CD4-positive, alpha-beta T cell treated with Interleukin-17A for 1 hour (primary cell): Measurements from ENCODE around the gene AP1G1.
"Not testable (repeated sequence)": the region's sequence is repeated elsewhere in the genome, so short reads cannot be mapped to it uniquely, and the experiment has no call there.

Experiments
- DNase-seq: peaks from one replicate; pipeline ENCODE4 v3.0.0-alpha.2; 2020

The AP1G1 gene

DNA sequence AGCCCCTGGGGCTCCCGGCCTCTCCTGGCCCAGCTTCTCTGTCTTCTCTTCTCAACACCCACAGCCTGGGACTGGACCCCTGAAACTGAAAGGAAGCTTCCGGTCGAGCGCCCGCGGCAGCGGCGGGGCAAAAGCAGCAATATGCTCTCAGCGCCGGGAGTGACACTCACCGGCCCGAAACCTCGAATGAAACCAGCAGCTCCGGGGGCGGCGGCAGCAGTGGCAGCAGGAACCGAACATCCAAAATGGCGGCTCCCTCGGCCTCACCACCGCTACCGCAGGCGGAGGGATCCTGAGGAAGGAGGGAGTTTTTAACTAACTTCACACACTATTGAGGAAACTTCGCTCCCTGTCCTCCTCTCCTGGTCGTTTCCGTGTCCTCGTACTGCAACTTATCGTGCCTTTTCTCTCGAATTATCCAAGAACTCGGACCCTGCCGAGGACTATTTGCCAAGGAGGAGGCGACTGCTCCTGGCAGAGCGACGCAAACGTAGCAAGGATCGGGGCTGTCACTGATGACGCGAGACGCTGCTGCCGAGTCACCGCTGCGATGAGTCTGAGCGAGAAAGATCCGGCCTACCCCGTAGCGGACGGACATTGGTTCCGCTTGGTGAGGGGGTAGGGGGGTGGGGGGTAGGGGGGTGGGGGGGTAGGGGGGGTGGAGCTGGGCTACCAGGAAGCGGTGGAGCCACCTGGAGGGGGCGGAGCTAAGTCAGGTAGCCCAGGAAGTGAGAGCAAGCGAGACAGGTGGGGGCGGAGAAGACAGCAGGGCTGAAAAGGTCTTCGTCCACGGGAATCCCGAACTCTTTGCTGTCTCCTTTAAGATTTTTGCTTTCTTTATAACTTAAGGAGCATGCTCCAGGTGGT lies at the start of gene AP1G1:
Gene AP1G1, minus strand, starts transcription at position 242 of the 867 bp plus-strand sequence. CDS start 19,355 bp downstream, outside the sequence.
- peak; percentile 98 for DNase-seq

DNA sequence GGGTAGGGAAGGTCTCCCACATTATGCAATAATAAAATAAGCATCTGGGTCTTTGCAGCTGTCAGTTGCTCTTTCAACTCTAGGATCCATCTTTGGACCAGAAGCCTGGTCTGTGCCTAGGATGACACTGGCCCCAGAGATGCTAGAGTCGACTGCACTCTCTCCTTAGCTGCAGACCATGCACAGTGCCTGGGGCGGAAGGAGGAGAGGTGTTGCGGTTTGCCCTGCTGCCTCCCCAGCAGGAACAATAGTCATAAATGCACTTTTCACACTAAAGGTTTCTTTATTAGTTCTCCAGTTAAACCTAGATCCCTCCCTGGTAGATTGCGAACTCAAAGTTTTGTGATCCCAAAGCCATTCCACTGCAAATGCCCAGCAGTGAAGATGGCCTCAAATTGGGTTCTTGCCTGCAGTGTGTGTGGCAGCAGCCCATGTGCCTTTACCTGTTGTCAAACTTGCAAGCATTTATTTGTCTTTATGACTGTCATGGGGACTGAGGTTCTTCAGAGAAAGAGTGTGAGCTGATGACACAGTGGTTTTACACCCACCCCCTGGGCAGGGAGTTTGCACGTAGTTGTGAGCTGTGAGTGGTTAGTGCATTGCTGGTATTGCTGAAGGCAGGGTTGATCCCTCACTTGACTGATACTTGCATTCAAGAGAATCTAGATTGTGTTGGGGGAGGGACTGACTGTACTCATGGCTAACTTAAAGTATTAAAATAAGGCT lies 47.5 kb upstream of the AP1G1 start:
- DNase-seq = peak; percentile 53

DNA sequence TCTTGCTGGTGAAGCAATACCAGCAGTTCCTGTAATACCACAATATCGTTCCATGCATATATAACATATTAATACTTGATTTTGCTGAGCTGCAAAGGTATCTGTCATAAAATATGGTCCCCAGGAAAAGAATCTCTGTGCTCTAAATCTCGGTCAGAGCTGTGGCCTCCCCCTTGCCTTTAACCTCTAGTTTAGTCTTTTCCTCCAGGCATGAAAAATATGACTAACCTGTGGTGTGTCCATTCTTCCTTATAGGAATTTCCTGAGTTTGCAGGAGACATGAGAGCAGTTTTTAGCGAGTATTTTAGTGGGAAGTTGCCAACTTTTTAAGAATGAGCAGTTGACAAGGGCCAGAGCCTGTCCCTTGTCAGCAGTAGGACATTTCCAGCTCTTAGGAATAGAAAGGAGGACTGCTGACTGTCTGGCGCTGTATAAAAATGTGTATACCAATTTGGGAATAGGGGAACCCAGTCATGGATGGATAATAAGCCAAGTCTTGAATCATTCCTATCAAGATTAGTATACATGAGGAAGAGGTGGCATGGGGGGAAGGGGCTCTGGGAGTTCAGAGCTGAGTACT lies 45.8 kb upstream of the AP1G1 start:
- DNase-seq = no peak

DNA sequence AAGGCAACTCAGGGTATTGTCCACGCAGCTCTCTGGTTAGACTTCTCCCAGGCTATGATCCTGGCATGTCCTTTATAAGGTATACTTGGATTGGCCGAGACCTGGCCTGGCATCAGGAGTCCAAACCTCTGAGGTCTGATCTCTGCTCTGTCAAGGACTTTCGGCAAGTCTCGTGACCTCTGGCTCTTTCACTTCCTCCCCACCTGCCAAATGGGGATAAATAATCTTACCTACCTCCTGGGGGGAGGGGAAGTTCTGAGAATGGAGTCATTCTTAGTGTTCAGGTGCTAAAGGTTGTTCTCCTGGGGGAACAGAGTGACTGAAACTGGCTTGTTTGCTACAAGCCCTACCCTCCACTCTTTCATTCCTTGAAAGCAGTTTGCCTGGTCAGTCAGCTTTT lies 44.8 kb upstream of the AP1G1 start:
- no peak for DNase-seq

DNA sequence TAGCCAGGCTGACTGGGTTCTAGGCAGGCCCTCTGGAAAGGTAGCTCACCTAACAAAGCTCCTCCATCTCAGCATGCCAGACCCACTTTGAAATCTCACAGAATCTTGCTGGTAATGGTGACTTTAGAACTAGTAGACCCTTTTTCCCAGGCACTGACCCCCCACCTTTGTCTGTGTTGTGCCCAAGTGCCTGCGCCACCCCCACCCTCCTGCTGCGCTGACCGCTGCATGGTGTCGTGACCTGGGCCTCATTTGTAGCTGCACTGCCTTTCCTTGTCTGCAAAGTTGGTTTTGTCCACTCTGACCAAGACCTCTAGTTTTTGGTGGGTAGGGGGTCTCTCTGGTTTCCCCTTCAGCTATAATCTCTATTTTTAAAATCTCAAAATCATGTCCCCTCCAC lies 43.9 kb upstream of the AP1G1 start:
- no peak for DNase-seq

DNA sequence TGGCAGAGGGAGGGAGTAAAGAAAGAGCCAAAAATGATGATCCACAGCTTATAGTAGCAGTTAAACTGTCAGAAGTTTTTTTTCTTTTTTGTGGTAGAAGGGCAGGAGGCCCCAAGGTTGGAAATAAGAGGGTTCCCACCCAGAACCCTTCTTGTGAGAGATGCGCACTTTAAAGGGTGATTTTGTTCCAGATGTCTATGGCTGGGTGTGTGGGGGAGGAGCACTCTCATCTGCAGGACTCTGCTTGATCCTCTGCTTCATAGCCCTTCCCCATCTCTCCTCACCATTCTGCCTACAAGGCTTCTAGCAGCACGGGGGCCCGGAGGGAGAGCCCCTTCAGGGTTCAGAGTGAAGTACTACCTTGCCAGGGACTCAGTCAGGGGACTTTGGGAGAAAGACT lies 43.5 kb upstream of the AP1G1 start:
- no peak for DNase-seq

DNA sequence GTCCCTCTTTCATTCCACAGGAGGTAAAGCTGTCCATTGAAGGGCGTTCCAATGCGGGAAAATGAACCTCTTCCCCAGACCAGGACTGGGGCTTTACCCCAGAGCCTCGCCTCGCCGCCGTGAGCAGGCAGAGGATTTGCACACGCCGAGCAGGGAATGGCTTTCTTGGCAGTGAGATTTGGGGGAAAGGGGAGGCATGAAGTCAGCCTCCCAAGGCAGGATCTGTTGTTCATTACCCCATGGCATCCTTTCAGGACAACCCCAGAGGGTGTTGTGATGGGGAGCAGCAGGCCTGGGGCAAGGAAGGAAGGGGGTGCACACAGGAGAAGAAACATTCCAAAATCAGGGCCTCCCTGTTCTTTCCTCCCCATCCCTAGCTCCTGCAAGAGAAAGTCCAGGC lies 43.1 kb upstream of the AP1G1 start:
- no peak for DNase-seq

DNA sequence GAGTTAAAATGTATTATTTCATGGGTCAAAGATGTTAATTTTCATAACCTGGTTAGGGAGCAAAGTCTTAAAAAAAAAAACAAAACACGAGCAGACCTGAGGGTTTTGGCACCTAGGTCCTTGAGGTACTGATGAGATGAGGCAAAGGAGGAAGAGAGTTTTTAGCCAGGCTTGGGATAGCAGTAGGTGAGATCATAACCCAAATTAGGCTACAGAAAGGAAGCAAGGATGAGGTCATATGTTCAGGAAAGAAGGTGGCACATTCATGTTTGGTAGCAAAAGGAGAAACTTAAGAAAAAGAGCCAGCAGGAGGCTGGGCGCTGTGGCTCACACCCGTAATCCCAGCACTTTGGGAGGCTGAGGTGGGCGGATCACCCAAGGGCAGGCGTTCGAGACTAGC lies 40.0 kb upstream of the AP1G1 start:
- DNase-seq = no peak

DNA sequence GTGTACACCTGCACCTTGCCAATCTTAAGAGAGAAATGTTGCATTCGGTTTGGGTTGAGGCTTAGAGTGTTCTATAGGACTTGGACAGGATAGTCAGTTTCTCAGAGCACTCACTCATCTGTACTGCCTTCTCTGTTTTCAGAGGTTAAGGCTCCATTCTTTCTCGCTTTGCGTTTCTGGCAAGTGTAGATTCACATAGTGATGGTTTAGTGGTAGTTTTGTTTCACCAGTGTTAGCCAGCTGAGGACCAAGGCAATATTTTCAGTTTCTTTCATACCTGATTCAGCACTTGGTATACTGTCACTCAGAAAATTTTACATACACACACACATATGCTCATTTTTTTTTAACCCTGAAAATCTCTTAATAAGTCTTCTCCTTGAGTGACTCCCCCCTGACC lies 38.5 kb upstream of the AP1G1 start:
- no peak for DNase-seq

DNA sequence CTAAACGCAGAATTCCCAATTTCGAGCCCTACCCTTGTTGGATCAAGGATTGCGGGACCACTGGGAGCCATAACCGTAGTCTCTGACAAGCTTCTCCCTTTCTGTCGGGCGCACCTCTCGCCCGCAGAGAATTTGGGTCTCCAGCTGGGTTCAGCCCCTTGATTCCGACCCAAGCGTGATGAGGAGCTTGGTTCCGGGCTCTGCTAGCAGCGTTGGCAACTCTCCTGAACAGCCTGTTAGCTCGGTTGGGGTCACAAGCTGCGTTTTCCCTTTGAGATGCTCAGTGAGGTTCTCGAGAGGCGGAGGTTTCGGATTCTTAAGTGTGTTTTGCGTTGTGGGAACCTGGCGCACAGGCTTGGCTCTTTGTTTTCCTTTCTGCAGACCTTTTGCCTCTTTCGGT lies 37.8 kb upstream of the AP1G1 start:
- DNase-seq = peak; percentile 21

DNA sequence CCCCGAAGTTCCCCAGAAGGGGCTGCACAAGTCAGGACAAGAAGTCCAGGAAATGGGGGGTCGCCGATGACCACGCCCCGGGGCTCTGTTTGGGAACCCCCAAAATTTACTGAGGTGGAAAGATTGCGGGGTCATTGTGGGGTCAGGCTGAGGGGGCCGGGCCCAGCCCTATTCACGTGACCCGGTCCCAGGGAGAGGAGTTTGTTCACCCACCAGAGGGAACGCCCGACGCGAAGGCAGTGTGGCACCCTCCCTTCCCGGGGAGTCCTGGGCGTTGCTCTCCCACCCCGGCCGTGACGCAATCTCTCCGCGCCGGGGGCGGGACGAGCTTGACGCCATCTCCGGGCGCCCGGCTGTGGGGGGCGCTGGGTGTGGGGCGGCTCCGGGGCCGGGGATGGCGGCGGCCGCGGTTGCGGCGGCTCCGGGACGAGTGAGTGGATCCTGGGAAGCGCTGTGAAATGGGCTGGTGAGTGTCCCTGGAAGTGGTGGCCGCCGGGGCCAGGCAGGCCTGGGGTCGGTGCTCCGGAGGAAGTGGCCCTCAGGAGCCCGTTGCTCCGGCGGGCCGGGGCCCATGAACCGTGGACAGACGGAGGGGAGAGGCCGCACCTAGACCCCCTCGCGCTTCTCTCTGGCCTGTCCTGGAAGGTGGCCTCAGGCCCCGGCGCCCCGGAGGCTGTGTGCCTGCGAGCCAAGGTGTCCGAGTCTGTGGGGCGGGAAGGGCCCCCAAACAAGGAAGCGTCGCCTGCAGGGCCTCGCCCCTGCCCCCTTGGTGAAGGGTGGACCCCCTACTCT lies 37.2 kb upstream of the AP1G1 start, which contains the start of gene ATXN1L:
Gene ATXN1L, plus strand, starts transcription at position 338 of the 792 bp plus-strand sequence. CDS start 3,765 bp downstream, outside the sequence.
- peak; percentile 94 for DNase-seq

DNA sequence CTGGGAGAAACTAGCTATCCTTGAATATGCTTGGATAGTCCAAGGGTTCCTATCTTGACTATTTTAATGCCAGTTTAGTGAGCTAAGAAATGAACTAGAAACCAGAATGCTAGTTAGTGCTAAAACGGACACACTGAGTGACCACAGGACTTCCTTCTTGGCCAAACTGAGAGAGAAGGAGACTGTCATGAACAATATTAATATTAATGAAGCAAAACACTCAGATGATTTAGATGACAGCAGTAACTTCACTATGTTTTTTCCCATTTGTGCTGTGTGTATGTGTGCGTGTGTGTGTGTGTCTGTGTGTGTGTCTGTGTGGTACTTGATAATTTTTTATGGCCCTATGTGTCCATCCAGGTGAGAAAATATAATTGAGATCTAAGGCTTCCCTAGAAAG lies 34.9 kb upstream of the AP1G1 start:
- no peak for DNase-seq

DNA sequence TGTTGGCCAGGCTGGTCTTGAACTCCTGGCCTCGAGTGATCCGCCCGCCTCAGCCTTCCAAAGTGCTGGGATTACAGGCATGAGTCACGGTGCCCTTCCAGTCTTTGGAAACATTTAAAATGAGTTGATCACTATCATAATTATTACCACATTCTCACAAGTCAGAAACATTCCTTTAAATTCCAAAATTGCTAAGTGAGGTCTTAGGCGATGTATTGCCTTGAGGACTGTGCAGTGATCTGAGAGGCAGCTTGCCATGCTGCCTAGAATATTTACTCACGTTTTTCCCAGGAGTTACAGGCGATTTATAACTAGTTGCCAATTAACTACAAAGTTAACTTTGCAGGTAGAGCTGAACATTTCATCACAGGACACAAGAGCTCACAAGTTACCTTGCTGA lies 31.4 kb upstream of the AP1G1 start:
- no peak for DNase-seq

DNA sequence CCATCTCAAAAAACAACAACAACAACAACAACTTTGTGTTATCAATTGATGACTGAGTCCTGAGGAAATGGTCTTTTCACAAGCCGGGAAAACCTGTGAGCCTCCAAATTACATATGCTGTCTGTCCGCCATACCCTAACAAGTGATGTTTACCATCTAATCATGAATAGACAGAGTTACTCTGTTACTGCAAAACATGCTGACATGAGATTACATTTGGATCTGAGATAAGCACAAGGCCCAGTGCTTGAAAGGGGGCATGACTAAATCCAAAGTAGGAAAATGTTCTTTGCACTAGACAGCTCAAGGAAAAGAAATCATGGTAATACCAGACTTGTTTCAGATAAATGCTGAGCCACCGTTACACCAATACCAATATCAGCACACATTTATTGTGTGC lies 28.5 kb upstream of the AP1G1 start:
- no peak for DNase-seq

DNA sequence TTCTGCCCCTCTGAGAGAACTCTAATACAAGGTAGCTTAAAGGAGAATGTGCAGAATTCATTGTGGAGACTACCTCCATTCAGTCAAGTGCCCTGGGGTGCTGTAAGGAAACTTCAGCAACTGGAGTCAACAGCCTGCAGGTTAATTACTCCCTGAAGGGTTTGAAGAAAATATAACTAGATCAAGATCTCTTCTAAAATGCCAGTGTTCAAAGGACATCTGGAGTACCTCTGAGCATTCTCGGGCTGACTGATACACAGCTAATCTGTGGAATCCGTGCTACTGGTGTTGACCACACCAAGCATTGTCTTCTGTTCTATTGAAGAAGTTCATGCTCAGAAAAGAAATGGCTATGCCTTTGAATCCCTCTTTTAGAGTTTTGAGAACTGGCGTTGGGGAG lies 25.7 kb upstream of the AP1G1 start:
- no peak for DNase-seq

DNA sequence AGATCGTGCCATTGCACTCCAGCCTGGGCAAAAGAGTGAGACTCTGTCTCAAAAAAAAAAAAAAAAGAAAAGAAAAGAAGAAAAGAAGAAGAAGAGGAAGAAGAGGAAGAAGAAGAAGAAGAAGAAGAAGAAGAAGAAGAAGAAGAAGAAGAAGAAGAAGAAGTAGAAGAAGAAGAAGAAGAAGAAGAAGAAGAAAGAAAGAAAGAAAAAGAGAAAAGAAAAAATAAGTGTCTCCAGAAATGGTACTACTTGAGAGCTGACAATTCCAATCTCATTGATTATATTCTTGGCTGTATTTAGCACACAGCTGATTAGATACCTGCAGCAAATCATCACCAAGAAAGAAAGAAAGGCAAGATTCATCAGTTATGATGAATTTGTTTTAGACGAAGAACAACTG lies 23.5 kb upstream of the AP1G1 start:
- DNase-seq = not testable (repeated sequence)

DNA sequence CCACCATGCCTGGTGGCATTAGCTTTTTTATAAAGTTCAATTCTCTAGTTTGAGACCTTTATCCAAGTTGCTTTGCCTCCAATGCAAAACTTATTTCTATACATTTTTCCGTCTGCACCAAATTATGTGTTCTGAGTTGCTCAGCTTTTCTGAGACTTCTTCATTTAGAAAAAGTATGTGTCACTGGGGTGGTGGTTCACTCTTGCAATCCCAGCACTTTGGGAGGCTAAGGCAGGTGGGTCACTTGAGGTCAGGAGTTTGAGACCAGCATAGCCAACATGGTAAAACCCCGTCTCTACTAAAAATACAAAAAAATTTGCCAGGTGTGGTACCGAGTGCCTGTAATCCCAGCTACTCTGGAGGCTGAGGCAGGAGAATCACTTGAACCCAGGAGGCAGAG lies 23.1 kb upstream of the AP1G1 start:
- not testable (repeated sequence) for DNase-seq

DNA sequence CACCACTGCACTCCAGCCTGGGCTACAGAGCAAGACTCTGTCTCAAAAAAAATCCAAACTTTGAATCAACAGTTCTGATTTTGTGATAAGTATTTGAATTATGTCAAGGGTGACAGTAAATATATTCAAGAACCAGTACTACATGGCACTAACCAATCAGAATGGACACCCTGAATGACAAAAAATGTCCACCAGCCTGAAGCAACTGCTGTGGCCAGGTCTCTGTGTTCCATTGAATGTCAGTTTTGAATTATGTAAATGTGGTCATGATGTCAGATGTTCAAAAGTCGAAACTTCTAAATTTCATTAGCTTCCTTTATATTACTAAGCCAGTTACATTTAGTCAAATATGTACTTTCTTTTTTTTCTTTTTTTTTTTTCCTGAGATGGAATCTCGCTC lies 21.7 kb upstream of the AP1G1 start:
- DNase-seq = no peak

DNA sequence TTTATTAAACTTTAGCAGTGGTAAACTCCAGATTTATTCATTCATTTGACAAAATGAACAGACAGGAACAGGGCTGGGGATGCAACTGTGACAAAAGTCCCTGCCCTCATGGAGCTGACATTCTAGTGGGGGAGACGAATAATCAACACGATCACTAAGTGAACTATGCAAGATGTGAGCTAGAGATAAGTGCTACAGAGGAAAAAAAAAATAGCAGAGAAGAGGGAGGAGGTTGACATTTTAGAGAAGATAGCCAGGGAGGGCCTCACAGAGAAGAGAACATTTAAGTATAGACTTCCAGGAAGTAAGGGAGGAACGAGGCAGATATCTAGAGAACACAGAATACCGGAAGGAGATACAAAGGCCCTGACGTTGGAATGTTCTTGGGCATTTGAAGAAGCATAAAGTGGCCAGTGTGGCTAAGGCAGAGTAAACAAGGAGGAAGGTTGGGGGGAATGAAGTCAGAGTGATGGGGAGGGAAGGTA lies 17.9 kb upstream of the AP1G1 start:
- DNase-seq = no peak

DNA sequence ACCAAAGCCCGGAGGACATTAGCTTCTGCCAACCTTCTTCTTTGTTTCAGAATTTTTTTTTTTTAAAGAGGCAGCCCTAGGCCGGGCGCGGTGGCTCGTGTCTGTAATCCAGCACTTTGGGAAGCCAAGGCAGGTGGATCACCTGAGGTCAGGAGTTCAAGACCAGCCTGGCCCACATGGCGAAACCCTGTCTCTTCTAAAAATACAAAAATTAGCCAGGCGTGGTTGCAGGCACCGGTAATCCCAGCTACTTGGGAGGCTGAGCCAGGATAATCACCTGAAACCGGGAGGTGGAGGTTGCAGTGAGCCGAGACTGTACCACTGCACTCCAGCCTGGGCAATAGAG lies 8.5 kb upstream of the AP1G1 start:
- not testable (repeated sequence) for DNase-seq

DNA sequence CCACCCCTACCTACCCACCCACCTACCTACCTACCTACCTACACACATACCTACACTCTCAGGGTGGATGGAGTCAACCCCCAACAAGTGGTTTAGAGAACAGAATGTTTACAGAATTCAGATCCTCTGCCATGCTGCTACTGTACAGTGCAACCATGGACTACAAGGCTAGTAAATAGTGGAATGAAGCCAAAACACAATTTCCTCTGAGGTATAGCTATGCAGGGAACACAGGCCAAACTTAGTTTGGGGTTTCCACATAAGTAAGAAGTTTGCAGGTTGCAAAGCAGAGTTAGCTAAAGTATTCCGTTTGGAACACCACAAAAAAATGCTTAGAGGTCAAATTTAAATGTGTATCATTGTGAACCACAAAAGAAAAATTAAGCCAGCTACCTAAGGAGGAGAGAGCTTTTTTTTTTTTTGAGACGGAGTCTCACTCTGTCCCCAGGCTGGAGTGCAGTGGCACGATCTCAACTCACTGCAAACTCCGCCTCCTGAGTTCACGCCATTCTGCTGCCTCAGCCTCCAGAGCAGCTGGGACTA lies 2.7 kb upstream of the AP1G1 start:
- DNase-seq = peak; percentile 32

DNA sequence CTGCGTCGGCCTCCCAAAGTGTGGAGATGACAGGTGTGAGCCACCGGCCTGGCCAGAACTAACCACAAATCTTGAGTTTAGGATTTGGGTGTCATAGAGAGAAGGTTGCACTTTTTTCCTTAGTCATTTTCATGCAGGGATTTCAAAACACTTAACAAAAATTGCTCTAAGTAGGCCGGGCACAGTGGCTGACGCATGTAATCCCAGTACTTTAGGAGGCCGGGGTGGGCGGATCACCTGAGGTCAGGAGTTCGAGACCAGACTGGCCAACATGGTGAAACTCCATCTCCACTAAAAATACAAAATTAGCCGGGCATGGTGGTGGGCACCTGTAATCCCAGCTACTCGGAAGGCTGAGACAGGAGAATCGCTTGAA lies 1.5 kb upstream of the AP1G1 start:
- DNase-seq = not testable (repeated sequence)
